ENCODE measurements around the gene COL5A1. TPM values are rescaled to one million over a fixed set of nuclear protein-coding genes. Genes with fewer than 3 reads are reported as not detected.

COL5A1 gene
- total RNA-seq, 4 donors from 2014 or later: 4.8 to 16.5 (median 9.4) TPM

DNA sequence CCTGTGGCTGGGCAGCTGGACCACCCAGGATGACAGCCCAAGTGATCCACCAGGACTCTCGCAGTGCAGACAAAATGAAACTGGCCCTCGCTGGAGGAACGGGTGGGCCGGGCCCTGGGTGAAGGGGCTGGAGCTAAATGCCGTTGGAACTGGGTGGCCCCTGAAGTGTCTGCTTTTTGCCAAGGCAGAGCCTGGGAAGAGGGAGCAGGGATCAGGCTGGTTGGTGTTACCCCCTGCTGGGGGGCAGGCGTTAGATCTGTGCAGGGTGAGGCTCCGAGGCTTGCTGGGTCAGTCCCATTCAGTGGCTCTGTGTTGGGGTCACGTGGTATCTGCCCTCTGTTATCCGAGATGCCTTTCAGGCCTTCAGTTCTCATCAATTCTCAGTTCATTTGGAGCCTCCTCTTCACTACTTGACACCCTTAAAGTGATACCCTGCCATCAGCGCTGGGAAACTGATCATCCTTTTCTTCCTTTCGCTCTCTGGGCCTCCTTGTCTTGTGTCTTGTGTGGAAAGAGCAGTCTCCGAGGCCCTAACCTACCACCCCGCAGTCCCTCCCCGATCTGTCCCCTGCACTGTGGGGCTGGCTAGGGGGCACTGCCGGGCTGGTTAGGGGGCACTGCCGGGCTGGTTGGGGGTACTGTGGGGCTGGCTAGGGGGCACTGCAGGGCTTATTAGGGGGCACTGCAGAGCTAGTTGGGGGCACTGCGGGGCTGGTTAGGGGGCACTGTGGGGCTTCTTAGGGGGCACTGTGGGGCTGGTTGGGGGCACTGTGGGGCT is 37.3 kb downstream of the COL5A1 start:
- 67 to 73% methylated on average over 13 to 15 of the region's 17 CpGs for WGBS, 2 donors
- H3K27ac ChIP-seq: no peak overlapping the region

DNA sequence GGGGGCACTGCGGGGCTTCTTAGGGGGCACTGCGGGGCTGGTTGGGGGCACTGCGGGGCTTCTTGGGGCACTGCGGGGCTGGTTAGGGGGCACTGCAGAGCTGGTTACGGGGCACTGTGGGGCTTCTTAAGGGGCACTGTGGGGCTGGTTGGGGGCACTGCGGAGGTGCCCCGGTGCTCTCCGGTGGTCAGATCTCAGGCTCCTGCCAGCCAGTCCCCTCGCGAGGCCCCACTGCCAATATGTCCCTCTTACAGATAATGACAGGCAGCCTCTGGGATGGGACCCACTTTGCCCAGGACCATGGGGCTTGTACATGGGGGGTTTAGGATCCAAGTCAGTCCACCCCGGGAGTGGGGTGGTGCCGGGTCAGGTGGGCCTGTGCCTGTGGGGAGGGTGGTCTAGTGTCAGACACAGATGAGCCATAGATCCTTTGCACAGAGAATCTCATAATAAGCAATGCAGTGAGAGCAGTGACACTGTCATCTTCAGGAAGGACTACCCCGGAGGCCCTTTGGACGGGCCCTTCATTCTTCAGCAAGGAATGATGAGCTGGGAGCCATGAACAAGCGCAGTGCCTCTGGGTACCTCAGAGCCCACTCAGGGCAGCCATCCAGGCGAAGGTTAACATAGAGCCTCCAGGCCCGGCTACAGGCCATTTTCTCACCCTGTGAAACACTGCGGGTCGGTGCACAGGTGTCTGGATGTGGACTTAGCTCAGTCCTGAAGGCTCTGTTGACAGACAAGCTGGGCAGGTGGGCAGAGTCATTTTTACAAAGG is 38.2 kb downstream of the COL5A1 start:
- H3K4me1 ChIP-seq: no peaks in the 10 kb centered on the region
- no peaks in the 10 kb centered on the region for H3K27me3 ChIP-seq
- no peak overlapping the region for H3K4me3 ChIP-seq (replicated peaks in 1 of 3)
- H3K9me3 ChIP-seq: no peaks in the 10 kb centered on the region
- no peaks in the 10 kb centered on the region for H3K36me3 ChIP-seq
- WGBS, 2 donors: 76 to 90% methylated on average over 5 to 14 of the region's 19 CpGs
- DNase-seq: no peak
- H3K27ac ChIP-seq: no peak overlapping the region
- intact Hi-C loops (cut with DNase I): no loop called here
- TF ChIP-seq, protein P1, sequence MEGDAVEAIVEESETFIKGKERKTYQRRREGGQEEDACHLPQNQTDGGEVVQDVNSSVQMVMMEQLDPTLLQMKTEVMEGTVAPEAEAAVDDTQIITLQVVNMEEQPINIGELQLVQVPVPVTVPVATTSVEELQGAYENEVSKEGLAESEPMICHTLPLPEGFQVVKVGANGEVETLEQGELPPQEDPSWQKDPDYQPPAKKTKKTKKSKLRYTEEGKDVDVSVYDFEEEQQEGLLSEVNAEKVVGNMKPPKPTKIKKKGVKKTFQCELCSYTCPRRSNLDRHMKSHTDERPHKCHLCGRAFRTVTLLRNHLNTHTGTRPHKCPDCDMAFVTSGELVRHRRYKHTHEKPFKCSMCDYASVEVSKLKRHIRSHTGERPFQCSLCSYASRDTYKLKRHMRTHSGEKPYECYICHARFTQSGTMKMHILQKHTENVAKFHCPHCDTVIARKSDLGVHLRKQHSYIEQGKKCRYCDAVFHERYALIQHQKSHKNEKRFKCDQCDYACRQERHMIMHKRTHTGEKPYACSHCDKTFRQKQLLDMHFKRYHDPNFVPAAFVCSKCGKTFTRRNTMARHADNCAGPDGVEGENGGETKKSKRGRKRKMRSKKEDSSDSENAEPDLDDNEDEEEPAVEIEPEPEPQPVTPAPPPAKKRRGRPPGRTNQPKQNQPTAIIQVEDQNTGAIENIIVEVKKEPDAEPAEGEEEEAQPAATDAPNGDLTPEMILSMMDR (IDR thresholded peaks at IDR 0.05): no peak
- no peak for TF ChIP-seq POLR2A (IDR thresholded peaks at IDR 0.05)

More for the DNA sequence above, 37.3 kb downstream of the COL5A1 start:
- Histone ChIP-seq H3K36me3 (no peaks in the 10 kb centered on the region), H3K4me1 (no peaks in the 10 kb centered on the region), H3K27me3 (no peaks in the 10 kb centered on the region), H3K9me3 (no peaks in the 10 kb centered on the region), H3K4me3 (replicated peaks in 1 of 3) (no peak overlapping the region)
- no peak for DNase-seq
- intact Hi-C loops (cut with DNase I): no loop called here
- TF ChIP-seq, protein P1 (IDR thresholded peaks at IDR 0.05): no peak
- TF ChIP-seq POLR2A (IDR thresholded peaks at IDR 0.05): no peak

GRCh38 chr9:134680393-134681060 is 38.9 kb downstream of the COL5A1 start:
- no peak overlapping the region for H3K27ac ChIP-seq
- no peak overlapping the region for H3K4me3 ChIP-seq (replicated peaks in 1 of 3)
- TF ChIP-seq, protein P1 (IDR thresholded peaks at IDR 0.05): no peak
- TF ChIP-seq POLR2A (IDR thresholded peaks at IDR 0.05): no peak
- no peaks in the 10 kb centered on the region for H3K4me1 ChIP-seq
- DNase-seq: no peak
- 78 to 89% methylated on average over 11 to 12 of the region's 18 CpGs for WGBS, 2 donors
- no peaks in the 10 kb centered on the region for H3K27me3 ChIP-seq
- intact Hi-C loops (cut with DNase I): no loop called here
- H3K36me3 ChIP-seq: no peaks in the 10 kb centered on the region
- no peaks in the 10 kb centered on the region for H3K9me3 ChIP-seq

GRCh38 chr9:134681061-134681661 is 39.6 kb downstream of the COL5A1 start:
- no peaks in the 10 kb centered on the region for H3K4me1 ChIP-seq
- no peak for DNase-seq
- no peaks in the 10 kb centered on the region for H3K9me3 ChIP-seq
- TF ChIP-seq, protein P1 (IDR thresholded peaks at IDR 0.05): no peak
- TF ChIP-seq POLR2A (IDR thresholded peaks at IDR 0.05): no peak
- no peaks in the 10 kb centered on the region for H3K27me3 ChIP-seq
- intact Hi-C loops (cut with DNase I): no loop called here
- H3K36me3 ChIP-seq: no peaks in the 10 kb centered on the region
- no peak overlapping the region for H3K27ac ChIP-seq
- no peak overlapping the region for H3K4me3 ChIP-seq (replicated peaks in 1 of 3)
- WGBS, 2 donors: 60 to 65% methylated on average over 10 to 22 of the region's 22 CpGs
